Chondrocyte (in vitro differentiated cells): ENCODE measurements around the gene TRAPPC2L. TPM values are rescaled to one million over a fixed set of nuclear protein-coding genes. Genes with fewer than 3 reads are reported as not detected.

Experiments
- DNase-seq: peaks from one replicate; pipeline ENCODE4 v3.0.0; 2021; ENCODE audit warnings: mixed read lengths, low spot score
- H3K27ac Mint-ChIP-seq: one replicate; pipeline ENCODE4 v1.8.0; 2021; ENCODE audit warnings: mild to moderate bottlenecking, moderate library complexity, mixed read lengths; ENCODE audit not compliant: unreplicated experiment
- H3K27me3 Mint-ChIP-seq: 2 replicates; pipeline ENCODE4 v1.8.0; 2021; ENCODE audit warnings: low read depth, mixed read lengths
- H3K36me3 Mint-ChIP-seq: 2 replicates; pipeline ENCODE4 v1.8.0; 2021; ENCODE audit warnings: low read depth, mixed read lengths
- H3K4me1 Mint-ChIP-seq: 2 replicates; pipeline ENCODE4 v1.8.0; 2021; ENCODE audit warnings: low read depth, mild to moderate bottlenecking, mixed read lengths
- H3K4me3 Mint-ChIP-seq: one replicate; pipeline ENCODE4 v1.8.0; 2021; ENCODE audit warnings: mild to moderate bottlenecking, moderate library complexity, mixed read lengths; ENCODE audit not compliant: unreplicated experiment
- H3K9me3 Mint-ChIP-seq: 2 replicates; pipeline ENCODE4 v1.8.0; 2021; ENCODE audit warnings: low read depth, mixed read lengths
- CTCF ChIP-seq: fragments of 200-600 bp; sonication (generic); IDR thresholded peaks from 2 replicates; pipeline ENCODE4 v1.5.0; 2021; ENCODE audit warnings: antibody characterized with exemption, mild to moderate bottlenecking, moderate library complexity
- total RNA-seq: library from RNA; stranded (reverse); gene quantifications from 3 replicates; pipeline ENCODE4 v1.2.1, GENCODE V29; 2021

Gene TRAPPC2L
- total RNA-seq, 1 donor from 2014 or later: 52.5 TPM

- DNase-seq: no peak
- H3K4me1 Mint-ChIP-seq: peaks cover 3% of the 10 kb centered on the region
- peaks cover 3% of the 10 kb centered on the region for H3K27me3 Mint-ChIP-seq
- no peak overlapping the region for H3K4me3 Mint-ChIP-seq
- no peaks in the 10 kb centered on the region for H3K9me3 Mint-ChIP-seq
- H3K27ac Mint-ChIP-seq: no peak overlapping the region
- no peak for TF ChIP-seq CTCF
- H3K36me3 Mint-ChIP-seq: no peaks in the 10 kb centered on the region
Observed at GRCh38 chr16:88896238-88897070, 39.5 kb downstream of the TRAPPC2L start.

GRCh38 chr16:88897696-88898425, 40.9 kb downstream of the TRAPPC2L start:
- Mint-ChIP-seq H3K4me1 (peaks cover 3% of the 10 kb centered on the region), H3K27ac (no peak overlapping the region), H3K9me3 (no peaks in the 10 kb centered on the region), H3K4me3 (no peak overlapping the region), H3K27me3 (peaks cover 2% of the 10 kb centered on the region), H3K36me3 (no peaks in the 10 kb centered on the region)
- TF ChIP-seq CTCF: no peak
- no peak for DNase-seq

GRCh38 chr16:88899901-88900661, 43.2 kb downstream of the TRAPPC2L start:
- H3K4me1 Mint-ChIP-seq: peaks cover 3% of the 10 kb centered on the region
- DNase-seq: no peak
- peaks cover 10% of the 10 kb centered on the region for H3K27me3 Mint-ChIP-seq
- H3K27ac Mint-ChIP-seq: no peak overlapping the region
- no peaks in the 10 kb centered on the region for H3K36me3 Mint-ChIP-seq
- no peak overlapping the region for H3K4me3 Mint-ChIP-seq
- TF ChIP-seq CTCF: no peak
- H3K9me3 Mint-ChIP-seq: no peaks in the 10 kb centered on the region

- Mint-ChIP-seq H3K36me3 (no peaks in the 10 kb centered on the region), H3K27ac (no peak overlapping the region), H3K27me3 (peaks cover 10% of the 10 kb centered on the region), H3K4me3 (no peak overlapping the region), H3K9me3 (no peaks in the 10 kb centered on the region), H3K4me1 (peaks cover 3% of the 10 kb centered on the region)
- DNase-seq: no peak
- no peak for TF ChIP-seq CTCF
Observed at GRCh38 chr16:88900662-88901052, 43.7 kb downstream of the TRAPPC2L start.
